Measurements from ENCODE around the gene TMEM26.

The TMEM26 gene

DNA sequence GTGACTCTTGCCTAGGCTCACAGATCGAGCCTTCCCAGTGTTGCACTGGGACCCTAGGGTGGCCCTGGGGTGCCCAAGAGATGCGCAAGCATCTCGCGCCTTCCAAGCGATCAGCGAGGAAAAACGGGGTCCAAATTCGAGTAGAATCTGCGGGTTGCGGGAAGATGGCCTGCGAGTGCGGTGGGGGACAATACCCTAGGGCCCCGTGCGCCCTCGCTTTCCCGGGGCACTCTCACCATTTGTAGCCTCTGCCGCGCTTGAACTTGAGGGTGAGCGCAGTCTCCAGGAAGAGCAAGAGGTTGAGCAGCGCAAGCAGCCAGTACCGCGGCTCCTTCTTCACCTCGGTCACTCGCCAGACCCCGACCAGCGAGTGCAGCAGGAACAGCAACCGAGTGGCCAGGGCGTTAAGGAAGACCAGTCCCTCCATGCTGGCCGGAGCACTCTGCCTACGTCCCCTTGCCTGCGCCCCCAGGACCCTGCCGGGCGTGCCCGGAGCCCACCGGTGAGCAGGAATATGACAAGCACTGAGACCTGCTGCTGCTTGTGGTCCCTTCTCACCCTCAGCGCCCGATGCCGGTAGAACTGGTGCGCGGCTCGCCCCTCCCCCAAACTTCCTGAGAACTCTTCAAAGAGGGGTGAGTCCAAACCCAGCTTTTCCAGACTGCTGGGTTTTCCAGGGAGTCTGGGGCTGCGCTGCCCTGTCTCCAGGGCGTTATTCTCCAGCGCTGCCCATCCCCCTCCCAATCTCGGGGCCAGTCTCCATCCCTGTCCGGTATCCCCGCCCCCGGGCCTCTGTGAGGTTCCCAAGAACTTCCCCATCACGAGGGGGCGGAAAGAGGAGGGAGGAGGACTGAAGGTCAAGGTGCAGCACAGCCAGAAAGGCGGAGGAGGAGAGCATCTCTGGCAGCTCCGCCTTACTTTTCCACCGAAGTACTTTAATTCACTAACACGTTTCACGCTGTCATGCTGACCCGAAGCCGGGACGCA, at the start of gene TMEM26:
TSS of gene TMEM26 (minus strand) at position 727 of the 987 bp plus-strand sequence. CDS start at position 427, 300 bp downstream.
- peak within 1 kb of the TSS; percentile 20 to 42 (median 35) for H3K4me3 ChIP-seq
- H3K27ac ChIP-seq = peak within 1 kb of the TSS in 2 of 21 experiments; percentile 2 to 33

GRCh38 chr10:61500460-61500859, 47.3 kb upstream of the TMEM26 start:
- Histone ChIP-seq H3K4me3 (no peak overlapping the region), H3K27ac (no peak overlapping the region)

GRCh38 chr10:61492364-61492995, 39.3 kb upstream of the TMEM26 start:
- no peak overlapping the region for H3K27ac ChIP-seq
- H3K4me3 ChIP-seq = no peak overlapping the region

- Histone ChIP-seq H3K4me3 (no peak overlapping the region), H3K27ac (no peak overlapping the region)
These were observed 34.3 kb upstream of the TMEM26 start for GRCh38 chr10:61487506-61487905.

- Histone ChIP-seq H3K27ac (no peak overlapping the region), H3K4me3 (no peak overlapping the region)
These were observed 33.7 kb upstream of the TMEM26 start for GRCh38 chr10:61486738-61487396.

DNA sequence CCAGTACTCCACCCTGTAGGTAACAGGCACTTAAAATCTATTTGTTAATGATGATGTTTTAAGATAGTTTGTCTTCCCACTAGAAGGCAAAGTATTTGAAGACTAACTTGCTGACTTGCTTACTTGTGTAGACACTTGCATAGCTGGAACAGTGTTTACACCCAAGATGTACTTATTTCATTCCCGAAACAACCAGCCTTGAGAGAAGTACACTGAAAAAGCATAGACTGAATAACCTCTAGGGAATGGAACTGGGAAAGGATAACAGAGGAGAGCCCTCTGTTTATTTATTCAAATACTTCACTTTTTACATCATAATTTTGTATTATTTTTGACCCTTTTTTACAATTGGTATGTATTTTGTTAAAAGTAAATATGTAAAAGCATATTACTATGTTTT, 33.1 kb upstream of the TMEM26 start:
- Histone ChIP-seq H3K27ac (no peak overlapping the region), H3K4me3 (no peak overlapping the region)

DNA sequence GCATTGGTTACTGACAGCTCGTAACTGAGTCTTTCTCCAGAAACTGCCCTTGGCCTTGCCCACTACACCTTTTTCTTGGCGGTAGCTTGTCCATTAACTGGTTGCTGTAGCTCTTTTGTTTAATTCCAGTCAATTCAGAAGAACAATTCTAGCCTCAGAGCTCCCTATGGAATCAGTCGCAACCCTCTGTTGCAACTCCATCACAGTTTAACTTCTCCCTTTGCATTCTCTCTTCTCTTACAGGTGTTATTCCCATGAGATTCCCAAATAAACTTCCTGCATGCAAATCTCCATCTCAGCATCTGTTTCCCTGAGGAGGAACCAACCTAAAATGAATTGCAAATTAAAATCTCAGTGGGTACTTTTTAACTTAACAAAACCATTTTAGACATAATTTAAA, 28.4 kb upstream of the TMEM26 start:
- Histone ChIP-seq H3K27ac (no peak overlapping the region), H3K4me3 (no peak overlapping the region)

DNA sequence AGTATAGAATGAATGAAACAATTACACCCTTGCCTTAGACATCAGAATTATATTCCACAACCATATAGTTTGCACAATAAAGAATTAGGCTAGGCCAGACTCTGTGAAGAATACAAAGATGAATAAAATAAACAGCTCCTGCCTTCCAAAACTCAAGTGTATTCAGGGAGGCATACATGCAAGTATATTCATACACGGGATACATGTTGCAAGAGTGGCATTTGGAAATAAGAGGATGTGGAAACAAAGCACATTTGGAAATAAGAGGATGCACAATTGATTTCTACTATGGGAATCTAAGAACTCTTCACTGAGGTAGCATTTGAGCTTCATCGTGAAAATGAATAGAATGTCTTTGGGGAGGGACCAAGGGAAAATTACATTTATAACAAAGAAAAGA, 27.0 kb upstream of the TMEM26 start:
- no peak overlapping the region for H3K4me3 ChIP-seq
- no peak overlapping the region for H3K27ac ChIP-seq

DNA sequence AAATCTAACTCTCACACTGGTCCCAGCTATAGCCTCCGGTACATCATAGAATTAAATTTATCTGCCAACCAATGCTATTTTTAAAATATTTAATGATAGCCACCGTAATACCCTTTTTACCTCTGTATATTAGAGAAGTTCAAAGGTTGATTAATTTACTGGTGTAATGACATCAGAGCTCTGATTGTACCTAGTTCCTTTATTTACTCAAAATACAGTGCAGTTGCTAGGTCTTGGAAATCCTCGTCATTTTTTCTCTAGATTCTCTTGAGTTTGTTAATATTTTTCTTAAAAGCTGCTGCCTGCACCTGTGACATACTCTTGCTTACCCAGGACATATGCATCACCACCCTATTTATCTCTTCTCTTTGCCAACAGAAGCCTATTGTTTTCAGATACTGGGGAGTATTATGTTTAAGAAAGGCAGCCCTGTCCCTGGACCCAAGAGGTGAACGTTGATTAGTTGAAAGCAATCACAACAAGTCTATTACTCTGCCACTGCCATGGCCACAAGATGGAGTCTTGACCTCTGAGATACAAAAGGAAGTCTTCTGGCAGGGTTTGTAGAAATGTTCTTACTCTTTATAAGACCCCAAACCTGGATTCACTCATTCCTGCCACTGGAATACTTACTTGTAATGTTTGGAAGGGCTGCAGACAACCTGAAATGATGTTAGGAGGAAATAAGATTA, 25.6 kb upstream of the TMEM26 start:
- H3K4me3 ChIP-seq = no peak overlapping the region
- no peak overlapping the region for H3K27ac ChIP-seq

DNA sequence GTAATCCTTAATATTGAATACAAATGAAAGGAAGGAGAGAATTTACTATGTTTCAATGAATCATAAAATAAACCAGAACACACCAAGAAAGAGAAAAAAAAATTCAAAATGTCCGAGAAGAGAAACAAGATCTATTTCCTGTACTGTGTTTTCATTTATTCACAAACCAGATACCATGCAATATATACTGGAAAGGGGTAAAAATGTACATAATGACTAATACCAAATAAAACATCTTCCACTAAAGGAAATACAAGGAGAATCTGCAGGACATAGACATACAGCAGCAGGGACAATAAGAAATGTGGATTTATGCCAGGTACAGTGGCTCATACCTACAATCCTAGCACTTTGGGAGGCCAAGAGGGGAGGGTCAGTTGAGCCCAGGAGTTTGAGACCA, 24.3 kb upstream of the TMEM26 start:
- H3K27ac ChIP-seq = no peak overlapping the region
- no peak overlapping the region for H3K4me3 ChIP-seq

DNA sequence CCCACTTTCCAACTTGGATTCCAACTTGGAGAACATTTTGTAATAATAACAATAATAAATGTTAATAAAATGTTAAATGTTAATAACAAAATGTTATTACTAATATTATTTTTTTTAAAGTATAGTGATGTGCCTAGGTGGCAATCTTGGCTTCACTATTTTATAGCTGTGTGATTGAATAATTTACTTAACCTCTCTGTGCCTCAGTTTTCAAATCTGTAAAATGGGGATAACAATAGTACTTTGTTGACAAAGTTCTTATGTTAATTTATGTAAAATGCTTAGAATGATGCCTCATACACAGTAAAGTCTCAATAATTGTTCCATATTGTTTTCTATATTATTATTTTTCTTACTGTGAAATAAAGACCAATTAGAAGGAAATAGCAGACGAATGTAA, 23.3 kb upstream of the TMEM26 start:
- no peak overlapping the region for H3K27ac ChIP-seq
- no peak overlapping the region for H3K4me3 ChIP-seq

GRCh38 chr10:61475449-61475873, 22.3 kb upstream of the TMEM26 start:
- Histone ChIP-seq H3K4me3 (no peak overlapping the region), H3K27ac (no peak overlapping the region)

- H3K27ac ChIP-seq = no peak overlapping the region
These were observed 19.0 kb upstream of the TMEM26 start for GRCh38 chr10:61472090-61472674.

GRCh38 chr10:61471491-61471890, 18.3 kb upstream of the TMEM26 start:
- H3K27ac ChIP-seq = no peak overlapping the region
- no peak overlapping the region for H3K4me3 ChIP-seq

More at GRCh38 chr10:61472090-61472674, 19.0 kb upstream of the TMEM26 start:
- H3K4me3 ChIP-seq = no peak overlapping the region

GRCh38 chr10:61470740-61471139, 17.6 kb upstream of the TMEM26 start:
- H3K4me3 ChIP-seq = no peak overlapping the region
- no peak overlapping the region for H3K27ac ChIP-seq

GRCh38 chr10:61465901-61466632, 12.9 kb upstream of the TMEM26 start:
- H3K4me3 ChIP-seq = no peak overlapping the region
- peak overlapping the region in 2 of 21 experiments; percentile 2 to 16 for H3K27ac ChIP-seq

- Histone ChIP-seq H3K4me3 (no peak overlapping the region), H3K27ac (peak overlapping the region in 3 of 21 experiments; percentile 2 to 56 (median 16))
These were observed 12.0 kb upstream of the TMEM26 start for GRCh38 chr10:61465171-61465496.

DNA sequence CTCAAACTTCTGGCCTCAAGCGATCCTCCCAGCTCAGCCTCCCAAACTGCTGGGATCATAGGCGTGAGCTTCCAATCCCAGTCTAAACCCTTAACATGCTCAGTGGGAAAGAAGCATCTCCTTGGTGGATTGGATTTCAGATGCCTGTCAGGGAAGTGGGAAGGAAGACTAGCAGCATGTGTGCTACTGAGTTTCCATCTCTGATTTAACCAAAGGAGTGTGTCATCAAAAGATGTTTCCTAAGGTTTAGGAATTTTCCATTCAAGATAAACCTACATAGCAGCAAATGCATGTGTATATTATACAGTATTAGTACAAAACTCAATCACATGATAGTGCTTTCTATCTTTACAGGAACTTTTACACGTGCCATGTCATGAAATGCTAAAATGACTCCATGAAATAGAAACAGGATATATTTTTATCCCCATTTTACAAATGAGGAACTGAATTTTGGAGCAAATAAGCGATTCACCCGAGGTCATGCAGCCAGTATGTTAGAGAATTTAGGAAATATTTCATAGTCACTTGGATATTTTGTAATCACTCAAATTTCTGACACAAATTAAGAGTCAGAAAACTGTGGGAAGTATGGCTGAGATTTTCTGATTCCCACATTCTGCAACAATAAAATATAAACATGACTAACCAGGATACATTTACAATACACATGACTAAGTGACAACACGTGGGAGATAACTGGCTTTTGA, 11.4 kb upstream of the TMEM26 start:
- Histone ChIP-seq H3K4me3 (no peak overlapping the region), H3K27ac (peak overlapping the region in 3 of 21 experiments; percentile 4 to 56 (median 43))
